Neuronal stem cell (in vitro differentiated cells): ENCODE results near the gene ZNG1F.
A peak's percentile ranks its signal among the peaks of the same experiment; 100 is the strongest.
"Not testable (repeated sequence)": the region's sequence is repeated elsewhere in the genome, so short reads cannot be mapped to it uniquely, and the experiment has no call there.

ENCODE experiments used
- DNase-seq: peaks from one replicate; pipeline ENCODE4 v3.0.0-alpha.2; 2013; ENCODE audit warnings: low spot score
- H2AFZ ChIP-seq: one replicate; pipeline ENCODE4 v1.6.1; 2013; ENCODE audit warnings: mild to moderate bottlenecking, low read length, inconsistent platforms
- H2AK5ac ChIP-seq: 2 replicates; pipeline ENCODE4 v1.6.1; 2013; ENCODE audit warnings: low read depth, mild to moderate bottlenecking, inconsistent platforms, low read length, moderate library complexity, mixed read lengths
- H2BK120ac ChIP-seq: 2 replicates; pipeline ENCODE4 v1.6.1; 2013; ENCODE audit warnings: low read depth, mild to moderate bottlenecking, inconsistent platforms, low read length, moderate library complexity, mixed read lengths
- H2BK12ac ChIP-seq: one replicate; pipeline ENCODE4 v1.6.1; 2013; ENCODE audit warnings: low read length, inconsistent platforms
- H2BK15ac ChIP-seq: 2 replicates; pipeline ENCODE4 v1.6.1; 2013; ENCODE audit warnings: mild to moderate bottlenecking, low read length, inconsistent platforms, mixed read lengths
- H2BK5ac ChIP-seq: one replicate; pipeline ENCODE4 v1.6.1; 2013; ENCODE audit warnings: inconsistent platforms, mild to moderate bottlenecking, low read length, moderate library complexity
- H3K14ac ChIP-seq: one replicate; pipeline ENCODE4 v1.6.1; 2013; ENCODE audit warnings: low read length, inconsistent platforms
- H3K18ac ChIP-seq: 2 replicates; pipeline ENCODE4 v1.6.1; 2013; ENCODE audit warnings: low read length, inconsistent platforms
- H3K23ac ChIP-seq: 2 replicates; pipeline ENCODE4 v1.6.1; 2013; ENCODE audit warnings: low read depth, mild to moderate bottlenecking, mixed read lengths, low read length, inconsistent platforms; ENCODE audit not compliant: poor library complexity
- H3K27ac ChIP-seq: replicated peaks from 3 replicates; pipeline ENCODE4 v1.5.1; 2013; ENCODE audit warnings: low read length, inconsistent platforms
- H3K27me3 ChIP-seq, 3 experiments: 2 replicates each; pipeline ENCODE4 v1.6.1; 2013; ENCODE audit warnings: low read length in 3 of 3, mild to moderate bottlenecking in 2 of 3, inconsistent platforms in 1 of 3, low read depth in 1 of 3, mixed read lengths in 1 of 3, moderate library complexity in 1 of 3; ENCODE audit not compliant: control insufficient read depth in 3 of 3, insufficient read depth in 3 of 3
- H3K36me3 ChIP-seq, 2 donors: replicated peaks in 1 of 2; 2 replicates each; pipeline ENCODE4 v1.6.1; 2013; ENCODE audit warnings: low read length in 2 of 2; ENCODE audit not compliant: control insufficient read depth in 2 of 2, insufficient read depth in 2 of 2
- H3K4ac ChIP-seq: 2 replicates; pipeline ENCODE4 v1.6.1; 2013; ENCODE audit warnings: inconsistent platforms, mild to moderate bottlenecking, low read length, moderate library complexity
- H3K4me1 ChIP-seq, 2 donors: 1 replicate in 1 of 2; 2 replicates in 1 of 2; pipeline ENCODE4 v1.6.1; 2013; ENCODE audit warnings: low read length in 2 of 2, low read depth in 1 of 2; ENCODE audit not compliant: control insufficient read depth in 2 of 2, insufficient read depth in 1 of 2
- H3K4me2 ChIP-seq: one replicate; pipeline ENCODE4 v1.6.1; 2013; ENCODE audit warnings: mild to moderate bottlenecking, low read length, inconsistent platforms; ENCODE audit not compliant: insufficient read depth, poor library complexity, severe bottlenecking
- H3K4me3 ChIP-seq, 2 donors: 2 replicates each; pipeline ENCODE4 v1.5.1; 2013; ENCODE audit warnings: low read length in 2 of 2, mild to moderate bottlenecking in 2 of 2, inconsistent platforms in 1 of 2, moderate library complexity in 1 of 2
- H3K79me1 ChIP-seq: one replicate; pipeline ENCODE4 v1.6.1; 2013; ENCODE audit warnings: low read depth, mild to moderate bottlenecking, inconsistent platforms, low read length, moderate library complexity
- H3K9ac ChIP-seq: one replicate; pipeline ENCODE4 v1.6.1; 2013; ENCODE audit warnings: mild to moderate bottlenecking, low read depth, low read length, inconsistent platforms; ENCODE audit not compliant: poor library complexity
- H3K9me3 ChIP-seq, 2 donors: replicated peaks in 1 of 2; 2 replicates each; pipeline versions ENCODE3 to v1.6.1; 2013; ENCODE audit warnings: low read length in 2 of 2, mild to moderate bottlenecking in 2 of 2, inconsistent platforms in 1 of 2, low read depth in 1 of 2, mixed read lengths in 1 of 2, moderate library complexity in 1 of 2; ENCODE audit not compliant: control insufficient read depth in 2 of 2, insufficient read depth in 1 of 2
- H4K8ac ChIP-seq: one replicate; pipeline ENCODE4 v1.6.1; 2013; ENCODE audit warnings: low read depth, mild to moderate bottlenecking, inconsistent platforms, low read length, moderate library complexity
- H4K91ac ChIP-seq: one replicate; pipeline ENCODE4 v1.6.1; 2013; ENCODE audit warnings: low read length, low read depth, mild to moderate bottlenecking, inconsistent platforms; ENCODE audit not compliant: poor library complexity
- WGBS, 2 donors: extraction: QIAGEN DNeasy Blood & Tissue Kit; methylation state at CpG; one replicate each; pipeline ENCODE4 v1.1.7; 2013; ENCODE audit warnings: missing lambda C conversion rate in 2 of 2, mixed read lengths in 1 of 2; ENCODE audit not compliant: insufficient read length in 2 of 2, insufficient replicate concordance in 1 of 2; ENCODE audit errors: extremely low coverage in 2 of 2; 5-methylcytosine and 5-hydroxymethylcytosine counted together

ZNG1F gene

GRCh38 chr9:41113348-41113747 lies 75.8 kb downstream of the ZNG1F start:
- H3K18ac ChIP-seq, H2BK120ac ChIP-seq, H3K4ac ChIP-seq, H3K23ac ChIP-seq, H3K79me1 ChIP-seq, H2BK5ac ChIP-seq, H3K4me1 ChIP-seq, H3K9ac ChIP-seq, H3K14ac ChIP-seq, H2AK5ac ChIP-seq, H3K4me3 ChIP-seq, H3K36me3 ChIP-seq, H3K9me3 ChIP-seq, H4K91ac ChIP-seq, H3K27me3 ChIP-seq, H2AFZ ChIP-seq, H2BK12ac ChIP-seq, H3K27ac ChIP-seq, H4K8ac ChIP-seq, DNase-seq, H3K4me2 ChIP-seq, H2BK15ac ChIP-seq: not testable (repeated sequence)
- WGBS, 2 donors = no CpG with 5 or more reads among the region's 14 CpGs

- H4K91ac ChIP-seq, H2AFZ ChIP-seq, H2AK5ac ChIP-seq, H2BK12ac ChIP-seq, H3K36me3 ChIP-seq, H3K18ac ChIP-seq, H2BK15ac ChIP-seq, H2BK120ac ChIP-seq, H2BK5ac ChIP-seq, DNase-seq, H3K4me1 ChIP-seq, H3K4ac ChIP-seq, H3K27ac ChIP-seq, H3K9ac ChIP-seq, H3K4me3 ChIP-seq, H4K8ac ChIP-seq, H3K79me1 ChIP-seq, H3K27me3 ChIP-seq, H3K14ac ChIP-seq, H3K4me2 ChIP-seq, H3K9me3 ChIP-seq, H3K23ac ChIP-seq: not testable (repeated sequence)
- WGBS, 2 donors = no CpG with 5 or more reads among the region's 12 CpGs
These were observed 77.7 kb downstream of the ZNG1F start for GRCh38 chr9:41111414-41111813.

- H2BK12ac ChIP-seq, H3K23ac ChIP-seq, H3K4me3 ChIP-seq, H3K4me1 ChIP-seq, H3K4me2 ChIP-seq, H3K4ac ChIP-seq, H3K79me1 ChIP-seq, DNase-seq, H3K27ac ChIP-seq, H2BK15ac ChIP-seq, H3K27me3 ChIP-seq, H3K36me3 ChIP-seq, H2BK5ac ChIP-seq, H3K18ac ChIP-seq, H3K9me3 ChIP-seq, H2AFZ ChIP-seq, H3K9ac ChIP-seq, H2AK5ac ChIP-seq, H3K14ac ChIP-seq, H4K91ac ChIP-seq, H2BK120ac ChIP-seq: not testable (repeated sequence)
- WGBS, 2 donors = no CpG with 5 or more reads among the region's 10 CpGs
- H4K8ac ChIP-seq = peak overlapping the region; percentile 82
These were observed 78.2 kb downstream of the ZNG1F start for GRCh38 chr9:41110913-41111312.

- not testable (repeated sequence) for H3K4ac ChIP-seq, H3K4me1 ChIP-seq, H2BK120ac ChIP-seq, H3K9ac ChIP-seq, H2BK15ac ChIP-seq, H2AFZ ChIP-seq, H4K91ac ChIP-seq, H3K27me3 ChIP-seq, H2AK5ac ChIP-seq, H3K23ac ChIP-seq, H4K8ac ChIP-seq, H2BK12ac ChIP-seq, DNase-seq, H3K36me3 ChIP-seq, H3K4me3 ChIP-seq, H2BK5ac ChIP-seq, H3K9me3 ChIP-seq, H3K14ac ChIP-seq, H3K4me2 ChIP-seq, H3K18ac ChIP-seq, H3K27ac ChIP-seq, H3K79me1 ChIP-seq
- no CpG with 5 or more reads among the region's 13 CpGs for WGBS, 2 donors
These were observed 79.9 kb downstream of the ZNG1F start for GRCh38 chr9:41109253-41109652.
